ENCODE results near the gene SPDYE6. TPM values are rescaled to one million over a fixed set of nuclear protein-coding genes. Genes with fewer than 3 reads are reported as not detected.
"Not testable (repeated sequence)": the region's sequence is repeated elsewhere in the genome, so short reads cannot be mapped to it uniquely, and the experiment has no call there.

Gene SPDYE6
- total RNA-seq, 1 donor from 2014 or later = not detected

DNA sequence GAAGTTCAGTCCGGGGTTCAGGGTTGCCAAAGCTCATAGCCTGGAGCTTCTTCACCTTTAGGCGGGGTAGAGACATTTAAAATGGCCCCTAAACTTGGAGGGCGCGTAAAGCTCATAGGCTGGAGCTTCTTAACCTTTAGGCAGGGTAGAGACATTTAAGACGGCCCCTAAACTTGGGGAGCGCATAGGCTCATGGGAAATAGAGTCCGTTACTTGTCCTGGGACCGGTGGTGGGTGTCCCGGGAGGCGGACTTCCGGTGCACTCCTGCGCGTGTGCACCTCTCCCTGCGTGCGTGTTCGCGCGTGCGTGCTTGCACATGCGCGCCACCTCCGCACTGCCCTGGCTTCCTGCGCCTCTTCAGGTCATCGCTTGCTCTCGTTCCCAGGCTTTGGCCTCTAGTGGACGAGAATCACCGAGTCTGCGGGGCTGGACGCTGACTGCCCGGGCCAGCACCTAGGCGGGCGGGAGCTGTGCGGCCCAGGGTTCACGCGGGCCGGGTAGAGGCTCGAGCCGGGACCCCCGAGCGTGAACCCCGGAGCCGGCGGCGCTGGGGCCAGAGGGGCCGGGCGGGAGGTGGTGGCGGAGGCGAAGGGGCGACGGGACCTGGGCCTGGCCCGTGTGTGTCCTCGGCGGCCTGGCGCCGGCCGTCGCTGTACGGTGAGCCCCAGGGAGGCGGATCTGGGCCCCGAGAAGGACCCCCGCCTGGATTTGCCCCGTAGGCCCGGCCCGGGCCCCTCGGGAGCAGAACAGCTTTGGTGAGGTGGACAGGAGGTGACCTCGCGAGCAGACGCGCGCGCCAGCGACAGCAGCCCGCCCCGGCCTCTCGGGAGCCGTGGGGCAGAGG, 7.5 kb upstream of the SPDYE6 start:
- peak; percentile 97 for DNase-seq (ENCODE audit: low read depth)

DNA sequence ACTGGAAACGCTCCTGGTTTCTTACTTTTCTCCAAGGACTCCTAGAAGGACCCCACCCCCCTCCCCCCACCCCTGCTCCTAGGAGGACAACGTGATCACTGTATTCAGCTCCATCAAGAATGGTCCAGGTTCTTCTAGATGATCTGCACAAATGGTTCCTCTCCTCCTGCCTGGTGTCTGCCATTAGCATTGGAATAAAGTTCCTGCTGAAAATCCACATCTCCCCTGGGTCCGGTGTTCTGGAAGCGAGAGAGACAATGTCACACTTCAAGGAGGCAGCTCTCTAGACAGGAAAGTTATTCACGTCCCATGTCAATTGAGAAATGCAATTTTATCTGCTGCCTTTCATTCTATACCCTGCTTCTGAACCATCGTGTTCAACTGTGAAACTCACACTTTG, 9.3 kb downstream of the SPDYE6 start:
- DNase-seq (ENCODE audit: low read depth) = not testable (repeated sequence)

DNA sequence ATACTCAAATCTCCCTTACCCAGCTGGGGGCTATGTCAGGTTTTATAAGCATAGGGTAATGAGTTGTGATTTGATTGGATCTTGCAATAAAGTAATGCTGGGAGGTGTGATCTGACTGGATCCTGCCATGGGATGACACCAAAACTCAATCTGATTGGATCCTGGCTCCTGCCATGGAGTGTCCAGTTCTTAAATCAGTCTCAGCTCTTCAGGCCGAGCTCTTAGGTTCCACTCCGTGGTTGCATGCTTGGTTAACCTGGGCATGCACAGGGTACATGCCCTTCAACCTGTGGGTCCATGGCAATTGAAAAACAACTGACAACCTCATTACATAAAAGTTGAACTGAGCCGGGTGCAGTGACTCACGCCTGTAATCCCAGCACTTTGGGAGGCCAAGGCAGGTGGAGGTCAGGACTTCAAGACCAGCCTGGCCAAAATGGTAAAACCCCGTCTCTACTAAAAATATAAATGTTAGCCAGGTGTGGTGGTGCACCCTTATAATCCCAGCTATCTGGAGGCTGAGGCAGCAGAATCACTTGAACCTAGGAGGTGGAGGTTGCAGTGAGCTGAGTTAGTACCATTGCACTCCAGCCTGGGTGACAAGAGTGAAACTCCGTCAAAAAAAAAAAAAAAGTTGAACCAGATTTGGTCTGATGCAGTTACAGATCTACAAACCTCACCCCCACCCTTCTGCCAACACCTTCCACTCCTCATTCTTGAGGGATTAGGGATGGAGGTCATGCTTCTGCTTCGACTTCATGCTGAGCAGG, 15.5 kb downstream of the SPDYE6 start:
- peak; percentile 96 for DNase-seq (ENCODE audit: low read depth)

DNA sequence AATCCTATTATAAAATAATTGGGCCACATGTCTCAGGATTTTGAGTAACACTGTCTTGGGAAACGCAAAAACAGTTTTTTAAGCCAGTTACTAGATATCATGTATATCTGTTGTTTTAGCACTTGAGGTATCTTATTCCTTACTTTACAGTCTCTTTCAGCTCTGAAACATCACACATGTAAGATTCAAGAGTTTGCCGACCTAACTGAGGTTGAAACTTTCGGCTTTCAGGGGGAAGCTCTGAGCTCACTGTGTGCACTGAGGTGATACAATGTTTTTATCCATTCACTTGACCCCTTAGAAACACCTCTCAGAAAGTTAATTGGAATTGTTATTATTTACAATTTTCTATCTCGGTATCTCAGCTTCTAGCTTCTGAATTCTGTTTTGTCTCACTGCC, 18.8 kb downstream of the SPDYE6 start:
- not testable (repeated sequence) for DNase-seq (ENCODE audit: low read depth)

DNA sequence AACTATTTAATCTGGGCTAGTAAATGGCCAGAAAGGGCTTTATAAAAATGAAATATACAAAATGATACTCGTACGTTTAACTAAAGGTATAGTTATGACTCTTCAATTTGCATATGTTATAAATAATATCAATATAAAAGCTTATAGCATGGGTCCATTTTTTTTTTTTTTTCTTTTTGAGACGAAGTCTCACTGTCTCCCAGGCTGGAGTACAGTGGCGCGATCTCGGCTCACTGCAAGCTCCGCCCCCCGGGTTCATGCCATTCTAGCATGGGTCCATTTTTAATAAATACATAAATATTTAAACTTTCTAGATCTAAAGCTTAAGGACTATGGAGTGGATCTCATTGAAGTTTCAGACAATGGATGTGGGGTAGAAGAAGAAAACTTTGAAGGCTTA, 19.2 kb downstream of the SPDYE6 start:
- not testable (repeated sequence) for DNase-seq (ENCODE audit: low read depth)

DNA sequence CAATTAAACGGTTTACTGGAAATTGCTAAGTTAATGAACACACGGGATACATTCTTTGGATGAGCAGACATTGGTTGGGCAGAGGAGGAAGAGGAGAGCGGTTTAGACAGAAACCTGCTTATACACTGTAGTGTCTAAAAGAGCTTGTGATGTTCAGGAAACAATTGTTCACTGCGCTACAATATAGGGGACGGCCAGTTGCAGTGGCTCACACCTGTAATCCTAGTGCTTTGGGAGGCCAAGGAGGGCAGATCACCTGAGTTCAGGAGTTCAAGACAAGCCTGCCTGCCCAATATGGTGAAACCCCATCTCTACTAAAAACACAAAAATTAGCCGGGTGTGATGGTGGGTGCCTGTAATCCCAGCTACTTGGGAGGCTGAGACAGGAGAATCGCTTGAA, 20.7 kb downstream of the SPDYE6 start:
- peak; percentile 31 for DNase-seq (ENCODE audit: low read depth)

DNA sequence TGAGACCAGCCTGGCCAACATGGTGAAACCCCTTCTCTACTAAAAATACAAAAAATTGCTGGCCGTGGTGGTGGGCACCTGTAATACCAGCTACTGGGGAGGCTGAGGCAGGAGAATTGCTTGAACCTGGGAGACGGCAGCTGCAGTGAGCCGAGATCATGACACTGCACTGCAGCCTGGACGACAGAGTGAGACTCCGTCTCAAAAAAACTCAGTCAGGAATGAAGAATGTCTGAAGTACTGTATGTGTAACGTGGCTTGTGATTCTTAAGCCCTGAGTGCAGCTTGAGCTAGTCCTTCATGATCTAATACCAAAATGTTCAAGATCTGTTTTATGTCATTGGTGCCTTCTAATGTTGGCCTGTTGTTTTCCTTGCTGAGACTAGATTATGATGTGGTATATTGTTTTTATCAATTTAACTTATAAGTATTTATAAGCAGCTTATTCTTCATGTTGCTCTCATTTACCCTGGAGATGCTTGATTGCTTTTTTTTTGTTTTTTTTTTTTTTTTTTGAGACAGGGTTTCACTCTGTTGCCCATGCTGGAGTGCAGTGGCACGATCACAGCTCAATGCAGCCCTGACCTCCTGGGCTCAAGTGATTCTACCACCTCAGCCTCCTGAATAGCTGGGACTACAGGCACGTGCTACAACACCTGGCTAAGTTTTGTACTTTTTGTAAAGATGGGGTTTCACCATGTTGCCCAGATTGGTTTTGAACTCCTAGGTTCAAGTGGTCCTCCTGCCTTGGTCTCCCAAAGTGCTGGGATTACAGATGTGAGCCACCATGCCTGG, 25.4 kb downstream of the SPDYE6 start:
- not testable (repeated sequence) for DNase-seq (ENCODE audit: low read depth)

DNA sequence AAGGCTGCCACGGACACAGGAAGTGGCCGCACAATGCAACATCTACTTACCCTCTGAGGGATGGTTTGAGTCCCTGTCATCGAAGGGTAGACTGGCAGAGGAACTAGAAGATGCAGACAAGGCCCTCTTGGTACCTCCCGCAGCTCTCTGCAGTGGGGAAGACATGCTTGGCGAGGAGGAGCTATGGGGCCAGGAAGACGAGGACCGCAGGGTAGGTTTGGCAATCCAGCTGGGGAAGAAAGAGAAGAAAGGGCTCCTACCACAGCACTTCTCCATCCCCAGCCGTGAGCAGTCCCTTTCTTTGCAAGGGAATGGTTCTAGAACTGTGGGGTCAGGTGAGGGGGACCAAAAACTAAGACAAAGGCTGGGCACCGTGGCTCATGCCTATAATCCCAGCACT, 26.9 kb downstream of the SPDYE6 start:
- not testable (repeated sequence) for DNase-seq (ENCODE audit: low read depth)

DNA sequence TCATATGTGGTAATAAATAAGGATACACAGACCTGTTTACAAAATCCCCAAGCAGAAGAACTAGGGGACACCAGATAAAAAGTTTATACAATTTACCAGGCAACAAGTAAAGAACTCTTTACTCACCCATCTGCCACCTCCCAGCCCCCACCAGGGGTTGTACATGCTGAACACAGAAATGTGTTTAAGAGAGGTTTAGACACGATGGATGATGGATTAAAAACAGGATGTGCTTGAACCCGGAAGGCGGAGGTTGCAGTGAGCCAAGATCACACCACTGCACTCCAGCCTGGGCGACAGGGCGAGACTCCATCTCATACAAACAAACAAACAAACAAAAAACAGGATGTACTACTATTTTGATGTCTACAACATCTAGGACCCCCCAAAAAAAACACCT, 27.4 kb downstream of the SPDYE6 start:
- not testable (repeated sequence) for DNase-seq (ENCODE audit: low read depth)

DNA sequence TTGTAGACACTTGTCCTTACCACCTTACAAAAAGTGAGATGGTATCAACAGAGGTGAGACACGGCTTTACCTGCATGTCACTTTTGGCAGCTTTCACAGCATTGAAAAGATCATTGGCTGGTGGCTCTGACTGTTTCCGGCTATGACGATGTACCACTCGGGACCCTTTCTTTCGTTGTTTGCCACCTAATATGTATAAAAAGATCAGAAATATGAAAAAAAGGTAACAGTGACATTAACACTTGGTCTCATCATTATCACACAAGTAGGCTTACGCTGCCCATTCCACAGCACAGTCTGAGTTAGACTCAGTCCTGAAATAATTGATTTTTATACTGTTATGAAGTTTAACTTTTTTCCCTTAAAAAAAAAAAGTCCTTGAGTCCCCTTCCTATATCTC, 29.1 kb downstream of the SPDYE6 start:
- DNase-seq (ENCODE audit: low read depth) = not testable (repeated sequence)

DNA sequence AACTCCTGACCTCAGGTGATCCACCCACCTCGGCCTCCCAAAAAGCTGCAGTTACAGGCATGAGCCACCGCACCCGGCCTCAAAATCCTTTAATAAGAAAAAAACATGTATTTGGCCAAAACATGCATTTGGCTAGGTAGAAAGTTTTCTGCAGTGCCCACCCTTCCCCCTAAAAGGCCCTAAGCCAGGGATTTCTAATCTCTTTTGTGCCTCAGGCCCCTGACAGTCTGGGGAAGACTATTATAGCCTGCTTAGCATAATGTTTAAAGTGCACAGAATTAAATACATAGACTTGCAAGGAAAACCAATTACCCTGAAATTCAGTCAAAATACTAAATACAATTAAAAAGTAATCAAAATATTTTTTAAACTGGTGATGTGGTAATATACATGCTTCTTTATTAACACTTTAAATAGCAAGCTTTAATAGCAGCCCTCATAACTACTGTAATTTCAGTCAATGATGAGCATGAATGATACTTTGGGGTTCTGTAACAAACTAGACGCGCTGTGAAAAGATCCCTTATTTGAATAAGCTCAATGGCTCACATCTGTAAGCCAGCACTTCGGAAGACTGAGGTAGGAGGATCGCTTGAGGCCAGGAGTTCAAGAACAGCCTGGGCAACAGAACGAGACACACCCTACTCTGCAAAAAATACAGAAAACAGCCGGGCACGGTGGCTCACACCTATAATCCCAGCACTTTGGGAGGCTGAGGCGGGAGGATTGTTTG, 29.9 kb downstream of the SPDYE6 start:
- DNase-seq (ENCODE audit: low read depth) = no peak

DNA sequence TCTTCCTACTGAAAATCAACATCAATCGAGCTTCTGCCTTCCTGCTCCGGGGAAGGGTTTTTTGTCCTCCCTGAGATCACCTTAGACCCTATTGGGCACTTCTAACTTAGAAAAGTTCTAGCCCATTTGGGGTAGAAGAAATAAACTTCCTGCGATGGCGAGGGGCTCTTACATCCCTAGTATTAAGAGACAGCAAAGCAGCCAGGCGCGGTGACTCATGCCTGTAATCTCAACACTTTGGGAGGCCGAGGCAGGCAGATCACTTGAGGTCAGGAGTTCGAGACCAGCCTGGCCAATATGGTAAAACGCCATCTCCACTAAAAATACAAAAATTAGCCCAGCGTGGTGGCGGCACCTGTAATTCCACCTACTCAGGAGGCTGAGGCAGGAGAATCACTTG, 31.1 kb downstream of the SPDYE6 start:
- not testable (repeated sequence) for DNase-seq (ENCODE audit: low read depth)

DNA sequence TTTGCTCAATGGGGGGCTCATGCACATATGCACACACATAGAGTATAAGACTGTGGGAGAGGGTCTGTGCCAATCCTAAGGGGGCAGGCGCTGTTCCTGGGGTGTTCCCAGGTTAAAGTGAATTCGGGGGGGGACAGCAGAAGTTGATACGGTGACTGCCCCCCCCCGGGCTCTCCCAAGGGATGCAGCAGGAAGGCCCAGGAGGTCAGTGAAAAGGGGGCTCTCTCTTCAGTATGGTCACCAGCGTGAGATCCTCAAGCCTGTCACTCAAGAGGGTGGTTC, 32.4 kb downstream of the SPDYE6 start:
- no peak for DNase-seq (ENCODE audit: low read depth)

DNA sequence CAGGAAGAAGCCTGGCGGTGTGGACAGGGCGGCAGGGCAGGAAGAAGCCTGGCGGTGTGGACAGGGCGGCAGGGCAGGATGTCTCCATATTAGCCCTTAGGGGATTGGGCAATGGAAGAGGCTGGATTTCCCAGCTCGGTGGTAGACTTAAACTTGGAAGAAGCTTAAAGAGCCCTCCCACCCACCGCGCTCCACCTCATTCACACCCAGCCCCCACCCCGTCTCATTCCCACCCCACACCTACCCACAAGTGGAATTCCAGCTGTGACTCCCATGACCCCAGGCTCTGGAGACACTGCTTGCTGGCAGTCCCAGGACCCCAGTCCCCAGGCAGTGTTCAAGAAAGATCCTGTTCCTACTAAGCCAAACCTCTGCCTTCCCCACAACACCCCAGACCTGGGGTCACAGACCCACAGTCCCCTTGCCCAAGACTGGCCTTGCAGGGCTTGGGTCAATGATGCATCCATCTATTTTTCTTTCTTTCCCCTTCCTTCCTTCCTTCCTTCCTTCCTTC, 34.0 kb downstream of the SPDYE6 start:
- peak; percentile 28 for DNase-seq (ENCODE audit: low read depth)

DNA sequence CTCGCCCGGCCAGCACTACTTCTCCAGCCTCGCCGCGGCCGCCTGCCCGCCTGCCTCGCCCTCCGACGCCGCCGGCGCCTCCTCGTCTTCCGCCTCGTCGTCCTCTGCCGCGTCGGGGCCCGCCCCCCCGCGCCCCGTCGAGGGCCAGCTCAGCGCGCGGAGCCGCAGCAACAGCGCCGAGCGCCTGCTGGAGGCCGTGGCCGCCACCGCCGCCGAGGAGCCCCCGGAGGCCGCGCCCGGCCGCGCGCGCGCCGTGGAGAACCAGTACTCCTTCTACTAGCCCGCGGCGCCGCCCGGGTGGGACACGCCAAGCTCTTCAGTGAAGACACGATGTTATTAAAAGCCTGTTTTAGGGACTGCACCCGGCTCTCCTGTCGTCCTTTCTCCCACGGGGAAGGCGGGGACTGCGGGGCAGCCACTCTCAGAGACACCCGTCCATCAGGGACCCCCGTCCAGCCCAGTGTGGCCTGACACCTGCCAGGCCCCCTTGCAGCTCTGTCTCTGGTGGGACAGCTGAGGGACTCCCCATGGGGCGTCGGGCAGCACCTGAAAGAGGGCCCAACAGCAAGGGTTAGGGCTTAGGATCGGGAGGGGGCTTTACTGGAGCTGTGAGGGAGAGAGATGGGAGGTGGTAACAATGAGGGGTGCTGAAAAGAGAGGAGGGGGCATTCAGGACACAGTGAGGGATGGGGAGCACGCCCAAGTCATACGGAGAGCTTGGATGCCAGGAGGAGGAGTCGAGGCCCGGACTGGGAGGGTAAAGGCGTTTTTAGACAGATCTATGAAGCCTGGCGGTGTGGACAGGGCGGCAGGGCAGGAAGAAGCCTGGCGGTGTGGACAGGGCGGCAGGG, 34.7 kb downstream of the SPDYE6 start:
- no peak for DNase-seq (ENCODE audit: low read depth)

DNA sequence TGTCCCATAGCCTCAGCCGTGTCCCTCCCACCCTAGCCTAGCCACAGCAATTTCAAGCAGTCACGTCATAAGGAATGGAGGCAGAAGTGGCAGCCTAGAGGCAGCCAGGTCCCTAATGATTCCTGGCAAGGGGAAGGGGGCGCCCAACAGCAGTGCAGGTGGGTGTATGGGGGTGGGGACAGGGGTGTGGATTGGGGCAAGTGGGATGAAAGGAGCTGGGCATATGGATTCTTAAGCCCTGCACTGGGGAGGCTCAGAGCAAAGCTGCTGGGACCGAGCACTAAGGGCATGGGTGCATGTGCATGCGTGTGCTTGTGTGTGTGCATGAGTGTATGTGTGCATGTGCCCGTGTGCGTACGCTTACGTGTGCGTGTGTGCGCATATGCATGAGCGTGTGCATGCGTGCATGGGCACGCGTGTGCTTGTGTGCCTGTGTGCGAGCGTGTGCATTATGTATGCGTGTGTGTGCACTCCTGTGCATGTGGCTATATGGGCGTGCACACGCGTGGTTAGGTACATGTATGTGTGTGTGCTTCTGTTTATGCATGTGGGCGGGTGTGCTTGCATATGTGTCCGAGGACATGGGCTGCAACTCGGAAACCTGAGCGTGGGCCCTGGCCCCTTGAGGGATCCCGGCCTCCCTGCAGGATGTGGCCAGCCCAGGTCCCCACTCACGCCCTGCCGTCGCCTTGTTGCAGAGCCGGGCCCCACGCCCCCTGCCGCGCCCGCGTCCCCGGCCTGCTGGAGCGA, 35.5 kb downstream of the SPDYE6 start:
- DNase-seq (ENCODE audit: low read depth) = no peak

DNA sequence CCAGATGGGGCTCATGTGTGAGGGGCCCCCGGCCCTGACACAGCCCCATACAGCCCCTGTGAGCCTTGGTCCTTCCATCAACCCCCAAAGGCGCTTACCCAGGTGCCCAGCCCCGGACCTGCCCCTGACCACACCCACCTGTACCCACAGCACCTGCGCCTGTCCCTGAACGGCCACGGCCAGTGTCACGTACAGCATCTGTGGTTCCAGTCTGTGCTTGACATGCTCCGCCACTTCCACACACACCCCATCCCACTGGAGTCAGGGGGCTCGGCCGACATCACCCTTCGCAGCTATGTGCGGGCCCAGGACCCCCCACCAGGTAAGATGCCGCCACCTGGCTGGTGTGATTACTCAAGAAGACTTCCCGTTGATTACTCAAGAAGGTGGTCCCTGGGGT, 36.1 kb downstream of the SPDYE6 start:
- DNase-seq (ENCODE audit: low read depth) = no peak

DNA sequence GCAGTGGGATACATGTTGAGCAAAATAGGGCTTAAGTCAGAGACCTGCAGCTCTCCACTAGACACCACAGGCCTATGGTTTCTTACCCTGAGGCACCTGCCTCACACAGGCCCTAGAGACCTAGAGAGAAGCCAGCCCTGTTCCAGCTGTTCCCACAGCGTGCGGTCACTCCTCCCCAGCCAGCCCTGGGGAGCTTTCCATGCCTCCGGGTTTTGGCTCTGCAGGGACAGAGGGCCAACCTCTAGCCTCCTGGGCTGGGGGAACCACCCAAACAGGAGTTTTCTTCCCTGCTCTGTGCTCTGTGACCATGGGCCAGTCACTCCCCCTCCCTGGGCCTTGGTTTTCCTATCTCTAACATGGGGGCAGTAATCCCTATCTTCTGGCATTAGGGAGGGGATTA, 36.6 kb downstream of the SPDYE6 start:
- DNase-seq (ENCODE audit: low read depth) = no peak

DNA sequence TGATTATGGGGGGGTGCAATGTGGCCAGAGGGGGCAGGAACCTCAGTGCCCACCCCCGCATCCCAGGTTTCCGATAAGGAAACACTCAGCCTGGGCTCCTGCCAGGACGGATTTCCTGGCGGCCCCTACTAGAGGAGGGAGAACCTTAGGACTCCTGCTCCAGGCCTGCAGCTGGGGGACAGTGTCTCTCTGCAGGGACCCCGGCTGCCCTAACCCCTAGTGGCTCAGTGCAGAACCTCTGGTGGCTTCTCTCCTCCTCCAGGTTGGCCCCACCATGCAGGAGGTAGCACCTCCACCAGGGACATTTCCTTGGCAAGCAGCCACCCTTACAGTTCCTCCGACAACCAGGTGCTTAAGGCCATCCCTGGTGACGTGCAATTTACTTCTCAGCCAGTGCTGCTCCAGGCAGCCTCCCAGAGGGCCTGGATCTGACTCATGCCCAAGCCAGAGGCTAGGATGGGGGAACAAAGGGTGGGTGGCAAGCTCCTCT, 37.7 kb downstream of the SPDYE6 start:
- DNase-seq (ENCODE audit: low read depth) = peak; percentile 93
